ENCODE measurements around the gene POLG. TPM values are rescaled to one million over a fixed set of nuclear protein-coding genes. Genes with fewer than 3 reads are reported as not detected.

The POLG gene
- total RNA-seq, 2 donors from 2014 or later: 55.3 to 60.2 TPM

DNA sequence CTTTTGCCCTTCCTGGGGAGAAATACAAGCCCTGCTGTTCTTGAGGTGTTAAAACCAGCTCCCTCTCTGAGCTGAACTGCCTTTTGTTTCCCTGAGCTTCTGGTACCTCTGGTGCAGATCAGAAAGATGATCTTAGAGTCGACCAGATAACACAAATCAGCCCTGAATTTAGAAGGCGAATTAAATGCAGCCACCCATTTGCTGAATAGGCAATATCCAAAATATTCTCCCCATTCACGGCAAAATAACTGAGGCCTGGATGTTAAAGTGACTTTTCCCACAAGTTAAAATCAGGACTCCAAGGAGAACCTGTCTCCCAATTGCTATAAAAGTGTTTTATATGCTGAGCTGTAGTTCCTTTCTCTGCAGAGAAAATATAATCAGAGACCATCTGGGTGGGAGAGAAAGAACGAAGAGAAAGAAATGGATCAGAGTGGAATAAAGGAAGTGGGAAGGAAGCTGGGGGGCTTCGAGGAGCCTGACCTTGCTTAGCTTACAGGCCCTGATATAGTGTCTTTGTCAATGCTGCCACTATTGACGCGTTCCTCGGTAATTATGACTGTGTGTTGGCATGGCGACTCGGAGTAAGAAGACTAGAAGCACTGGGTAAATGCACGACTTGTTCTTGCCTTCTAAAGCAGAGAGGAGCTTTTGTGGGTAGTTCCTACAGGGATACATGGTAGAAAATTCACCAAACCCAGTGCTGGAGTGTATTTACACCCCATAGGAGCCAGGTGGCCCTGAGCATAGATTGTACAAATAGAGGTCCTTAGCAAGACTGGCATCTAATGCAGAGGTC lies 47.5 kb upstream of the POLG start:
- TF ChIP-seq, protein P1, sequence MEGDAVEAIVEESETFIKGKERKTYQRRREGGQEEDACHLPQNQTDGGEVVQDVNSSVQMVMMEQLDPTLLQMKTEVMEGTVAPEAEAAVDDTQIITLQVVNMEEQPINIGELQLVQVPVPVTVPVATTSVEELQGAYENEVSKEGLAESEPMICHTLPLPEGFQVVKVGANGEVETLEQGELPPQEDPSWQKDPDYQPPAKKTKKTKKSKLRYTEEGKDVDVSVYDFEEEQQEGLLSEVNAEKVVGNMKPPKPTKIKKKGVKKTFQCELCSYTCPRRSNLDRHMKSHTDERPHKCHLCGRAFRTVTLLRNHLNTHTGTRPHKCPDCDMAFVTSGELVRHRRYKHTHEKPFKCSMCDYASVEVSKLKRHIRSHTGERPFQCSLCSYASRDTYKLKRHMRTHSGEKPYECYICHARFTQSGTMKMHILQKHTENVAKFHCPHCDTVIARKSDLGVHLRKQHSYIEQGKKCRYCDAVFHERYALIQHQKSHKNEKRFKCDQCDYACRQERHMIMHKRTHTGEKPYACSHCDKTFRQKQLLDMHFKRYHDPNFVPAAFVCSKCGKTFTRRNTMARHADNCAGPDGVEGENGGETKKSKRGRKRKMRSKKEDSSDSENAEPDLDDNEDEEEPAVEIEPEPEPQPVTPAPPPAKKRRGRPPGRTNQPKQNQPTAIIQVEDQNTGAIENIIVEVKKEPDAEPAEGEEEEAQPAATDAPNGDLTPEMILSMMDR (conservative IDR thresholded peaks at IDR 0.05): no peak
- H3K4me1 Mint-ChIP-seq: no peaks in the 10 kb centered on the region
- H3K9me3 ChIP-seq (ENCODE audit: control insufficient read depth, low read length): no peaks in the 10 kb centered on the region
- H3K27me3 Mint-ChIP-seq (ENCODE audit: insufficient read depth): peaks cover 96% of the 10 kb centered on the region
- H3K27ac ChIP-seq (ENCODE audit: low read depth, low read length): peak overlapping the region; percentile 41
- H3K27me3 ChIP-seq (ENCODE audit: control insufficient read depth, insufficient read depth, low read length, poor library complexity, severe bottlenecking): peaks cover 97% of the 10 kb centered on the region
- H3K9ac ChIP-seq (ENCODE audit: extremely low read depth, low read length, poor library complexity, severe bottlenecking): no peak overlapping the region
- no peaks in the 10 kb centered on the region for H3K9me3 Mint-ChIP-seq
- H3K4me3 Mint-ChIP-seq: no peak overlapping the region
- H3K4me1 ChIP-seq (ENCODE audit: control insufficient read depth, insufficient read depth, low read length): no peaks in the 10 kb centered on the region
- no peaks in the 10 kb centered on the region for H3K36me3 ChIP-seq (ENCODE audit: control insufficient read depth, insufficient read depth, low read length)
- WGBS, 2 experiments (ENCODE audit: insufficient coverage in 1 of 2, insufficient read length in 1 of 2): 83 to 89% methylated on average over 9 to 11 of the region's 11 CpGs
- H3K36me3 Mint-ChIP-seq (ENCODE audit: low read depth): no peaks in the 10 kb centered on the region
- no peak for DNase-seq
- H3K27ac Mint-ChIP-seq: no peak overlapping the region
- no peak overlapping the region for H3K4me3 ChIP-seq (ENCODE audit: low read length)

DNA sequence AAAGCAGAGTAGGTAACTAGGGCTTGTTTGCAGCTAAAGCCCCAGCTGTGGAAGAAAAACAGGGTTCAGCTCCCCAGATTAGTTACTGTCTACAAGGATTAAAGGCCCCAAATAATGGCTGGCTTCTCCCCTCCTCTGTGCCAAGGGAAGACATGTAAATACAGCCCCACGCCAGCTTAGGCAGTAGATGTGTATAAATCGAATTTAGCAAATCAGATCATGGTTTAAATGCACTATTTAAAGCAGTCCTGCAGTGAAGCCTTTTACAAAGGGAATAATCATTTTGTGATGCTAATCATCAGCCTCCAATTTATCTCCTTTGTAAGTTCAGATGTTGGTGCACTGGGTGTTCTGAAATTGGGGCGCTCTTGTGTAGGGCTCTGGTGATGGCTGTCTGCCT lies 46.7 kb upstream of the POLG start:
- H3K4me3 Mint-ChIP-seq: no peak overlapping the region
- H3K27me3 ChIP-seq (ENCODE audit: control insufficient read depth, insufficient read depth, low read length, poor library complexity, severe bottlenecking): peaks cover 98% of the 10 kb centered on the region
- no peak overlapping the region for H3K4me3 ChIP-seq (ENCODE audit: low read length)
- TF ChIP-seq, protein P1 (conservative IDR thresholded peaks at IDR 0.05): no peak
- H3K27ac ChIP-seq (ENCODE audit: low read depth, low read length): no peak overlapping the region
- no peak overlapping the region for H3K9ac ChIP-seq (ENCODE audit: extremely low read depth, low read length, poor library complexity, severe bottlenecking)
- H3K9me3 Mint-ChIP-seq: no peaks in the 10 kb centered on the region
- H3K36me3 Mint-ChIP-seq (ENCODE audit: low read depth): no peaks in the 10 kb centered on the region
- DNase-seq: no peak
- H3K9me3 ChIP-seq (ENCODE audit: control insufficient read depth, low read length): no peaks in the 10 kb centered on the region
- H3K4me1 ChIP-seq (ENCODE audit: control insufficient read depth, insufficient read depth, low read length): no peaks in the 10 kb centered on the region
- H3K27me3 Mint-ChIP-seq (ENCODE audit: insufficient read depth): peaks cover 97% of the 10 kb centered on the region
- H3K27ac Mint-ChIP-seq: no peak overlapping the region
- no peaks in the 10 kb centered on the region for H3K36me3 ChIP-seq (ENCODE audit: control insufficient read depth, insufficient read depth, low read length)
- no peaks in the 10 kb centered on the region for H3K4me1 Mint-ChIP-seq
- 79 to 88% methylated on average over 1 to 3 of the region's 3 CpGs for WGBS, 2 experiments (ENCODE audit: insufficient coverage in 1 of 2, insufficient read length in 1 of 2)

DNA sequence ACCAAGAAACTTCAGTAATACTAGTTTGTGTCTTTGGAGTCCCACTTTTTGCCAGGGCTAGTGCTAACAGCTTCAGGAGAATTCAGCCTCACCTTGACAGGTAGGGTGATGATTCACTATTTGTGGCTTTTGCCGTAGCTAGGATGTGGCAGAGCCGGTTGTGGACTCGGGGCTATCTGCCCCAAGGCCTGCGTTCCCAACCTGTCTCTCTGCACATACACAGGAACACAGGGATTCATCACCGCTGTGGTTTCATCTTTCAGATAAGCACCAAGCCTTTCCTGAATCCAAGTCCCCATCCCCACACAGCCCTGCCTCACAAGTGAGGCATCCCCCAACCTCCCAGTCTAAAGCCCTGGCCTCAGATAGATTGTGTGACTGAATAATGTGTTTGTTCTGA lies 45.2 kb upstream of the POLG start:
- no peak overlapping the region for H3K4me3 Mint-ChIP-seq
- H3K4me3 ChIP-seq (ENCODE audit: low read length): no peak overlapping the region
- peak; percentile 50 for DNase-seq

More for the DNA sequence above, 45.2 kb upstream of the POLG start:
- Mint-ChIP-seq H3K27ac (no peak overlapping the region), H3K9me3 (no peaks in the 10 kb centered on the region), H3K27me3 (ENCODE audit: insufficient read depth) (peaks cover 100% of the 10 kb centered on the region), H3K4me1 (no peaks in the 10 kb centered on the region), H3K36me3 (ENCODE audit: low read depth) (no peaks in the 10 kb centered on the region)
- Histone ChIP-seq H3K27ac (ENCODE audit: low read depth, low read length) (no peak overlapping the region), H3K27me3 (ENCODE audit: control insufficient read depth, insufficient read depth, low read length, poor library complexity, severe bottlenecking) (peaks cover 100% of the 10 kb centered on the region), H3K9me3 (ENCODE audit: control insufficient read depth, low read length) (no peaks in the 10 kb centered on the region), H3K9ac (ENCODE audit: extremely low read depth, low read length, poor library complexity, severe bottlenecking) (no peak overlapping the region), H3K4me1 (ENCODE audit: control insufficient read depth, insufficient read depth, low read length) (no peaks in the 10 kb centered on the region), H3K36me3 (ENCODE audit: control insufficient read depth, insufficient read depth, low read length) (no peaks in the 10 kb centered on the region)
- 65 to 78% methylated on average over 3 to 5 of the region's 5 CpGs for WGBS, 2 experiments (ENCODE audit: insufficient coverage in 1 of 2, insufficient read length in 1 of 2)
- TF ChIP-seq, protein P1 (conservative IDR thresholded peaks at IDR 0.05): no peak
